ENCODE results near the gene INSIG1.

The INSIG1 gene

GRCh38 chr7:155297517-155298287, at the start of gene INSIG1:
Gene INSIG1 (plus strand): TSS chr7:155297878. CDS start chr7:155298286, 408 bp downstream.
- H3K9me3 Mint-ChIP-seq, result no peaks in the 10 kb centered on the region
- H3K4me1 Mint-ChIP-seq (ENCODE audit: low read depth), result peaks cover 44% of the 10 kb centered on the region
- H3K36me3 Mint-ChIP-seq (ENCODE audit: low read depth), result peaks cover 27% of the 10 kb centered on the region
- H3K27me3 Mint-ChIP-seq (ENCODE audit: low read depth), result no peaks in the 10 kb centered on the region
- peak within 1 kb of the TSS; percentile 89 for H3K4me3 Mint-ChIP-seq
- peak within 1 kb of the TSS; percentile 95 for H3K27ac Mint-ChIP-seq

GRCh38 chr7:155248366-155248756, 49.3 kb upstream of the INSIG1 start:
- Mint-ChIP-seq H3K9me3 (peaks cover 2% of the 10 kb centered on the region), H3K27ac (no peak overlapping the region), H3K4me3 (no peak overlapping the region), H3K27me3 (ENCODE audit: low read depth) (peaks cover 2% of the 10 kb centered on the region), H3K4me1 (ENCODE audit: low read depth) (no peaks in the 10 kb centered on the region), H3K36me3 (ENCODE audit: low read depth) (no peaks in the 10 kb centered on the region)

DNA sequence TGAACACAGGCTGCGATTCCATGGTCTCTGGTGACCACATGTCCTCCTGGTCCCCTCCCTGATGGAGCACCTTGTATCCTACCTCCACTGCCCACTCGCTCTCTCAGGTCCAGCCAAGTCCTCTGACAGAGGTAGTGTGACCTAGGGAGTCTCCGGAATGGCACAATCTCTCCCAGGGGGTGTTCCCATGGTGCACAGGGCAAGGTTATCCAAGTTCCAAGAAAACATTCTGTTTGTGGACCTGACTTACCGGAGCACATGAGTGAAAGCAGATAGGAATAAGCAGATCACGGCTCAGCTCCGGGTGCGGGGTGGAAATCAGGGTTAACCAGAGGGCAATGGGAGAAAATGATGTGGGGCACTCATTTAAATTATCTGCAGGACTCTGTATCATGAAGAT, 45.8 kb upstream of the INSIG1 start:
- Mint-ChIP-seq H3K36me3 (ENCODE audit: low read depth) (no peaks in the 10 kb centered on the region), H3K4me3 (no peak overlapping the region), H3K4me1 (ENCODE audit: low read depth) (no peaks in the 10 kb centered on the region), H3K27ac (no peak overlapping the region), H3K27me3 (ENCODE audit: low read depth) (peaks cover 7% of the 10 kb centered on the region), H3K9me3 (no peaks in the 10 kb centered on the region)

DNA sequence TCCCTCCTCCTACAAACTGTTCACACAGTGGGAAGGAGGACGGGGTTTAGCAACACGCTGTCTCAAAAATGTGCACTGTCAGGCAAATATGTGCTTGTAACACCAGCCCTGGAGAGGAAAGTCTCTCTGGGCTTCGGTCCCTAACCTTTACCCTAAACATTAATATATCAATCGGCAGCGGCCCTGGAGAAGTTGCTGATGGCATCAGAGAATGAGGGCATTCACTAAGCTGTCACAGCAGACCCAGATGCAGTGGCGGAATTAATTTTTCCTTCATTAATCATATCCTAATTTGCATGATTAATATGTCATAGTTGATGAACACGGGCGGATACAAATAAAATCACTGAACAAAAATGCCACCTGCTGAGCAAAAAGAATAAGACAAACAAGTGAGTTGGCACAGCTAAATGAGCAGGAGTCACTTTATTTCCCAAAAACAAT, 45.2 kb upstream of the INSIG1 start:
- Mint-ChIP-seq H3K36me3 (ENCODE audit: low read depth) (no peaks in the 10 kb centered on the region), H3K27me3 (ENCODE audit: low read depth) (peaks cover 7% of the 10 kb centered on the region), H3K4me1 (ENCODE audit: low read depth) (no peaks in the 10 kb centered on the region), H3K27ac (no peak overlapping the region), H3K9me3 (no peaks in the 10 kb centered on the region), H3K4me3 (no peak overlapping the region)

GRCh38 chr7:155252892-155253501, 44.7 kb upstream of the INSIG1 start:
- Mint-ChIP-seq H3K4me1 (ENCODE audit: low read depth) (no peaks in the 10 kb centered on the region), H3K4me3 (no peak overlapping the region), H3K27me3 (ENCODE audit: low read depth) (peaks cover 7% of the 10 kb centered on the region)

GRCh38 chr7:155254018-155254417, 43.7 kb upstream of the INSIG1 start:
- Mint-ChIP-seq H3K27ac (no peak overlapping the region), H3K9me3 (no peaks in the 10 kb centered on the region), H3K4me1 (ENCODE audit: low read depth) (no peaks in the 10 kb centered on the region), H3K27me3 (ENCODE audit: low read depth) (peaks cover 7% of the 10 kb centered on the region), H3K4me3 (no peak overlapping the region), H3K36me3 (ENCODE audit: low read depth) (no peaks in the 10 kb centered on the region)

More at GRCh38 chr7:155252892-155253501, 44.7 kb upstream of the INSIG1 start:
- Mint-ChIP-seq H3K36me3 (ENCODE audit: low read depth) (no peaks in the 10 kb centered on the region), H3K9me3 (no peaks in the 10 kb centered on the region), H3K27ac (no peak overlapping the region)

DNA sequence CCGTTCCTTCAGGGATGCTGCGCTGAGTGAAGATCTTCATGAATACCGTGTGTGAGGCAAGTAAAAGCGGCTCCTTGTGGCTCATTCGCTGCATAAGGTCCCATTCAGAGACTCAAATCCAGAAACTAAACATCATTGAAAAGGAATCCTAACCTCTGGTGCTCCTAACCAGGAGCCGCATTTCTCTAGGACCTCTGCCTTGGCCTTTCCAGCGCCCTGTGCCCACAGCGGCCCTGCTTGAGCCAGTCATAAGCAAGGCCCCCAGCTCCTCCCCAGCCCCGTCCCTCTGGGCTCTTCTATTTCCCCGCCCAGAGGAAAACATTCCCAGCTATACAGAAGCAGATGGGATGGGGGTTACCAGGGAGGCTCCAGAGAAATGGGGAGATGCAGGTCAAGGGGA, 42.6 kb upstream of the INSIG1 start:
- no peaks in the 10 kb centered on the region for H3K36me3 Mint-ChIP-seq (ENCODE audit: low read depth)
- H3K9me3 Mint-ChIP-seq, result no peaks in the 10 kb centered on the region
- no peaks in the 10 kb centered on the region for H3K4me1 Mint-ChIP-seq (ENCODE audit: low read depth)
- H3K27me3 Mint-ChIP-seq (ENCODE audit: low read depth), result peaks cover 7% of the 10 kb centered on the region
- H3K27ac Mint-ChIP-seq, result no peak overlapping the region
- H3K4me3 Mint-ChIP-seq, result no peak overlapping the region

GRCh38 chr7:155255621-155256020, 42.1 kb upstream of the INSIG1 start:
- H3K27me3 Mint-ChIP-seq (ENCODE audit: low read depth), result peaks cover 7% of the 10 kb centered on the region
- no peaks in the 10 kb centered on the region for H3K4me1 Mint-ChIP-seq (ENCODE audit: low read depth)
- no peaks in the 10 kb centered on the region for H3K9me3 Mint-ChIP-seq
- no peak overlapping the region for H3K27ac Mint-ChIP-seq
- H3K4me3 Mint-ChIP-seq, result no peak overlapping the region
- no peaks in the 10 kb centered on the region for H3K36me3 Mint-ChIP-seq (ENCODE audit: low read depth)

DNA sequence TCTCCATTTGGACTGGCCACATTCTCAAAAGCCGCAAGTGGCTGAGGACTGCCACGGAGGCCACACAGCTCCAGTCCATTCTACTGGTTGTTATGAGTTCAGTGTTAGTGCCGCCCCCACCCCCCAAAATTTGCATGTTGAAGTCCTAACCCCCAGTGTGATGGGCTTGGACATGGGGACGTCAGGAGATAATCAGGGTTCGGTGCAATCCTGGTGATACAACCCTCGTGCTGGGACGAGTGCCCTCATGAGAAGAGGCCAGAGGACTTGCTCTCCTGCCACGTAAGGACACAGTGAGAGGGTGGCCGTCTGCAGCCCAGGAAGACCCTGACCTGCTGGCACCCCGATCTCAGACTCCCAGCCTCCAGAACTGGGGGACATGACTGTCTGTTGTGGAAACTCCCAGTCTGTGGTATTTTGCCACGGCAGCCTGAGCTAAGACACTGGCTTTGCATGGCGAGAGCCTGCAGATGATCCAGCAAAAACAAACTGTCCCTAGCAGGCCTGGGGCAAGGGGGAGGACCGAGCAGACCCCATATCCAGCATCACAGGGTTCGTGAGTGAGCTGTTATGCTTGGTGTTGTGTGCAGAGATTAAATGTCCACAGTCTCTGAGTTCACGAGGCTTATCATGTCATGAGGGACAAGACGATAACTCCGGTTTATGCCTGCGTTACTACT, 41.5 kb upstream of the INSIG1 start:
- no peaks in the 10 kb centered on the region for H3K4me1 Mint-ChIP-seq (ENCODE audit: low read depth)
- no peaks in the 10 kb centered on the region for H3K9me3 Mint-ChIP-seq
- no peaks in the 10 kb centered on the region for H3K36me3 Mint-ChIP-seq (ENCODE audit: low read depth)
- peaks cover 7% of the 10 kb centered on the region for H3K27me3 Mint-ChIP-seq (ENCODE audit: low read depth)
- H3K27ac Mint-ChIP-seq, result no peak overlapping the region
- no peak overlapping the region for H3K4me3 Mint-ChIP-seq

DNA sequence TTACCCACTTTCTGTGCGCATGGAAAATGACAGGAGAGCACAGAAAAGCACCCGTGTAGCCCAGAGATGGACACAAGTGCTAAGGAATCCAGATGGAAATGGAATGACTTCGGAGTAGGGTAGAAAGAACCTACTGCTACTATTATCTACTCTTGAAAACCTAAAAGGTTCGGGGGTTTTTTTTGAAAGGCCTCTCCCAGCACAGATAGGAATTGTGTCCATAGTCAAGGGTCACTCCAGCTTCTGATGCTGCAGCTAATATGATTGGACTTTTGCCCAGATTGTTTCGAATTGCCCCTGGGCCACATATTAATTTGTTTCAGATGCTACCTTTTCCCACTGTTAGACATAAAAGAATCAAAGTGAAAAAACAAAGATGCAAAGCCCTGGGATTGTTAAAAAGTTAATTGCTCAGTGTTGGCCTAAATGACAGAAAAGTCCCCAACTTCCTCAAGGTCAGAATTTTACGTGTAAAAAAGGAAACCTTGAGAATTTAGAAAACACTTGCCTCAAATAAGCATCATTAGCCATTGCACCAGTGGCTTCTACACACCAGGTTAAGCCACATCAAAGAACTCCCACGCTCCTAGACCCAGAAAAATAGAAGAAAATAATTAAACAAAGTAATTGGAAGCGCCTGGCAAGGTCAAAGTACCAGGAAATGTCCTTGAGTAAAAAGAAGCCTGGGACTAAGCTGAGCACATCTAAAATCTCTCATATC, 40.8 kb upstream of the INSIG1 start:
- Mint-ChIP-seq H3K4me1 (ENCODE audit: low read depth) (no peaks in the 10 kb centered on the region), H3K4me3 (no peak overlapping the region), H3K9me3 (no peaks in the 10 kb centered on the region), H3K27ac (no peak overlapping the region), H3K36me3 (ENCODE audit: low read depth) (no peaks in the 10 kb centered on the region), H3K27me3 (ENCODE audit: low read depth) (peaks cover 7% of the 10 kb centered on the region)

DNA sequence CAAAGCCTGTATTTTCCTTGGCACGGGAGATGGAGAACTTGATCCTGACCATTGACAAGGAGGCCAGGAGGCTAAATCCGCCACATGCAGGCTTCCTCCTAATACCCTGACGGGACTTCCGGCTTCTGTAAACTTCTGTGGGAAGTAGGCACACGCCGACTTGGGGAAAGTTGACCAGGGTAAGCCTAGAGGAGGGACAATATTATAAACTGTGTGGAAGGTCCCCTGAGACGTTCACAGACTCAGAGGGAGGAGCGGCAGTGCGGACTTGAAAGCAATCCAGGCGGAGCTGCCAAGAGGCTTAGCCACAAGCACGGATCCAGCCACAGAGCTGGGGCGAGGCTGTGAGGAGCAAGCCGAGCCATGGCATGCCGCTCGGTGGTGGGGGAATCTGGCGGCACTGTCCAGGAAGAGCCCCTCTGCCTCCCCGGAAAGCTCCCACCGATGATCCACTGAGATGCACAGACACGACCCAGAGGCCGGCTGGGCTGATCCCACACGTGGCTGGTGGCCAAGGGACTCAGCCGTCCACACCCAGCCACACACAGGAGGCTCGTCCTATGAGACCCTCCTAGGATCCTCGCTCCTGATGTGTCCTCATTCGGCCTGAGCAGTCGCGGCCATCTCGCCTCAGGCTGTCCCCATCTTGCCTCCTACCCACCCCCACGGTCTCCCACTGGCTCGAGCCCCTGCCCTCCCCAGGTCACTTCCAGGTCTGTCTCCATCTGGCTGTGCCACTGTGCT, 40.0 kb upstream of the INSIG1 start:
- no peak overlapping the region for H3K27ac Mint-ChIP-seq
- H3K36me3 Mint-ChIP-seq (ENCODE audit: low read depth), result no peaks in the 10 kb centered on the region
- H3K4me3 Mint-ChIP-seq, result no peak overlapping the region
- H3K27me3 Mint-ChIP-seq (ENCODE audit: low read depth), result peaks cover 10% of the 10 kb centered on the region
- H3K9me3 Mint-ChIP-seq, result no peaks in the 10 kb centered on the region
- no peaks in the 10 kb centered on the region for H3K4me1 Mint-ChIP-seq (ENCODE audit: low read depth)

- no peaks in the 10 kb centered on the region for H3K4me1 Mint-ChIP-seq (ENCODE audit: low read depth)
- no peak overlapping the region for H3K4me3 Mint-ChIP-seq
- H3K27me3 Mint-ChIP-seq (ENCODE audit: low read depth), result peaks cover 10% of the 10 kb centered on the region
- no peaks in the 10 kb centered on the region for H3K36me3 Mint-ChIP-seq (ENCODE audit: low read depth)
- no peaks in the 10 kb centered on the region for H3K9me3 Mint-ChIP-seq
- no peak overlapping the region for H3K27ac Mint-ChIP-seq
Observed at GRCh38 chr7:155258226-155258560, 39.5 kb upstream of the INSIG1 start.

DNA sequence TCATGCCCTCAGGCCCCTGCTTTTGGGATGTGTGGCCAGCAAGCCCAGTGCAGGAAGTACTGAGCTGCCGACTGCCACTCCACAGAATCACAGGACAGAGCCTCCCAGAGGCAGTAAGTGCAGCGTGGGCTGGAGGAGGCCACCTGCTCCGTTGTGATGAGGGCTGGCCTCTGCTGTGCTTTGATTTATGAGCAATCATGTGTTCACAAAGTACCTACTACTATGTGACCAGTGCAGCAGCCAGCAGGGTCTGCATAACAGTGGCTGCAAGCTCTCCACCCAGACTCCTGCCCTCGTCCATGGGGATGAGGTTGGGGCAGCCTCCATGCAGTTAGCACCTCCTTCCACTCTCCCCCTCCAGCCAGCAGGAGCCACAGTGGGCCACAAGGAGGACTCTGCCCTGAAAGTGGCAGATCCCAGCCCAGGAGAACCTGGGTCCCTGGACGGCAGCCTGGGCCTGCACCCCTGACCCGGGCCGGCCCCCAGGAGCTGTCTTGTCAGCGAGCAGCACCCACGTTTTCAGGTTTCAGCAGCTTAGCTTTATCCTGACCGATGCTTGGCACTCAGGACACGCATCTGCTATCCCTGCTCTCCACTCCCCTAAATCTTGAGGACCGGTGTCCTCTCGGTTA, 37.7 kb upstream of the INSIG1 start:
- H3K27me3 Mint-ChIP-seq (ENCODE audit: low read depth), result peaks cover 4% of the 10 kb centered on the region

DNA sequence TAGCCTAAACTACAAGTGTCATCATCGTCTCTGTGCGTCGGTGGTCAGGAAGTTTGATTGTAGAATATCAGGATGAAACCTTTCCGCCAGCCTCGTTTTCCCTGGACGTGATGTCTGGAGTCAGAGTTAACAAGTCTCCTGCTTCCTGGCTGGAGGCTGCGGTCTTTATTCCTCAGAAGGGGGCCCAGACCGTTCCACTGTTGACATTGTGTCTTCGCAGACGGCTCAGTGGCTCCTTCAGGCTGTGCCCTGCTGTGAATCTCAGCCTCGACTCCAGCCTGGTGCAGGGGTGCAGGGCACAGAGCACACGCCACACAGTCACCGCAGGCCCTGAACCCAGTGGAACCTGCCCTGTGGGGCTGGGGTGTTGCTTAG, 37.2 kb upstream of the INSIG1 start:
- Mint-ChIP-seq H3K4me1 (ENCODE audit: low read depth) (no peaks in the 10 kb centered on the region), H3K27ac (no peak overlapping the region), H3K4me3 (no peak overlapping the region), H3K27me3 (ENCODE audit: low read depth) (peaks cover 4% of the 10 kb centered on the region), H3K9me3 (no peaks in the 10 kb centered on the region), H3K36me3 (ENCODE audit: low read depth) (no peaks in the 10 kb centered on the region)

More for the DNA sequence above, 37.7 kb upstream of the INSIG1 start:
- Mint-ChIP-seq H3K36me3 (ENCODE audit: low read depth) (no peaks in the 10 kb centered on the region), H3K4me3 (no peak overlapping the region), H3K9me3 (no peaks in the 10 kb centered on the region), H3K4me1 (ENCODE audit: low read depth) (no peaks in the 10 kb centered on the region), H3K27ac (no peak overlapping the region)

Measured in T-helper 1 cell treated with Interleukin-12 subunit alpha and Interleukin-12 subunit beta and Interleukin-4 antibody, amounts not matched to agents 30 μg/mL and 1 μg/mL, for 36 hours (primary cell).